GM21447 (cell line): ENCODE data around the gene CTCF.

Experiments
- ATAC-seq: cut with Tn5 transposase; IDR thresholded peaks from one replicate; pipeline ENCODE4 v1.9.1; 2021; ENCODE audit not compliant: unreplicated experiment

Gene CTCF

DNA sequence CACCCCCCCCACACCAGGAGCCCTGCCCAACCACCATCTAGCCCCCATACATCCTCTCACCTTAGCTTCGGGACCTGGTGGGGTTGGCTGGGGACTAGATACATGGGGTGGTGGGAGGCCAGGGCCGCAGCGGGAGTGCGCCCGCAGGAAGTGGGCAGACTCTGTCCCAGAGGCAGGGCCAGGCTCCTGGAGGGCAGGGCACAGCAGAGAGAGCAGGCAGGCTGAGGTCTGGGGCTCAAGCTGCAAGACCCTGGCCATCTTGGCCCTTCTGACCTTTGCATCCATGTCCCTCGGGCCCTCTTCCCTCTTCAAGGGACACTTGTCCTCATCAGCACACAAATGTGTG, 101.5 kb downstream of the CTCF start:
- no peak for ATAC-seq

DNA sequence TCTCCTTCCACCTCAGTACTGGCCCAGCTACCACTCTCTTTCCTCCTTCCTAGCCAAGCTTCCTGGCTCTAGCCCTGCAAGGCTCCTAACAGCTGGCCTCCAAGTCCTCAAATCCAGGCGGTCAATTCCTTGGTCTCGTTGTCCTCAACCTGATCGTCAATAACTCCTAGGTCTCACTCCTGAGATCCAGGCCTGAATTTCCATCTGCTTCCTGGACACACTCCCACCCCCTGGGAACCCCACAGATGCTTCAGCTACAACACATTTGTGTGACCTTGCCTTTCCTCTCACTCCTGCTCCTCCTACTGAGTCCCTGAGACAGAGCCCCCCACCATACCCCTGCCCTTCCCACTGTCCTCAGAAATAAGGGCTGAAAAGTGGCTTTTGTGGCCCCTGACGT, 101.9 kb downstream of the CTCF start:
- no peak for ATAC-seq

DNA sequence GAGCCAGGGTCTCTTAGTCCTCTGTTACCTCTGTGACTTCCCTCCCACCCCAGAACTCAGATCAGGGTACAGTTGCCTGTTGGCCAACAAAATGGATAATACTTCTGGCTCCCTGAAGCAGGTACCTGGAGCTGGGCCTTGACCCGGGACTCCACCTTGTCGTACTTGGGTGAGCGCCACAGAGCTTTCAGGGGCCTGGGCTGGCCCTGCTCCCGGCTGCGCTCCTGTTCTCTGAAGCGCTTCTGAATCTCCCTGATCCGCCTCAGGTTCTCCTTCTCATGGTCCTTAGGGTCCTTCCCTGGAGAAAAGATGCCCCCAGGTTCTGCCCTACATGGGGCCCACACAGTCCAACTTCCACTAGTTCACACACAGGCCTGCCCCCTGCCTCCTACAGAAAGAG, 102.5 kb downstream of the CTCF start:
- ATAC-seq = no peak

DNA sequence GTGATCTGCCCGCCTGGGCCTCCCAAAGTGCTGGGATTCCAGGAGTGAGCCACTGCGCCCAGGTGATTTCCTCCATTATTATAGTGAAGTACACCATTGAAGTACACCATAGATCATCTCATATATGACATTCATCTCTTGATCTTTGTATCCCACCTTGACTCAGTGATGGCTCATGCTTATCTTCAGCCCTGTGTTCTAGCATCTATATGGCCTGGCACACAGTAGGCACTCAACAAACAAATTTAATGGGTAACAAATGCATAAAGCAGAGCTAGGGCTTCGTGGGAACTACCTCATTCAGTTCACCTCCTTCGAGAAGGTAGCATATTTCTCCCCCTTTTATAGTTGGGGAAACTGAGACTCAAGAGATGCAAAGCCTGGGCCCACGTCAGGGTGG, 103.3 kb downstream of the CTCF start:
- no peak for ATAC-seq

DNA sequence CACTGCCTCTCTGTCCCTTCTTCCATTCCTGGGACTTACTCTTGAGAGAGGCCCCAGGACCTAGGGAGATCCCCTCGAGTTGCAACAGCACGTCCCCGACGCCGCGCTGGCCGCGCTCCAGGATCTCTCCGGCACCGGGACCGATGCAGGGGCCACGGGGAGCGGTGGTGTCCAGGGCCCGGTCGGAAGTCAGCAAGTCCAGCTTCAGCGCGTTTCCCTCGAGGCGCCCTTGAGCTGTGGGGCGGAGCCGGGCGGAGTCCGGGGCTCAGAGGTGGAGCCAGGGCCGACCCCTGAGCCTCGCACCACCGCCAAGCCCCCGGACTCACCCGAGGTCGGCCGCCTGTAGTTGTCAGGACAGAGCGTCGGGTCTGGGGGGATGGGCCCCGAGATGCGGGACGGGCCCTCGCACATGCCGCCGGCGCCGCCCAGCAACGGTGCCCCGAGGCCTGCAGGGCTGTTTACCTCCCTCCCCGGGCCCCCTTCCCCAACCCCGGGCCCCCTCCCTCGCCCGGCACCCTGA, 103.8 kb downstream of the CTCF start:
- no peak for ATAC-seq

DNA sequence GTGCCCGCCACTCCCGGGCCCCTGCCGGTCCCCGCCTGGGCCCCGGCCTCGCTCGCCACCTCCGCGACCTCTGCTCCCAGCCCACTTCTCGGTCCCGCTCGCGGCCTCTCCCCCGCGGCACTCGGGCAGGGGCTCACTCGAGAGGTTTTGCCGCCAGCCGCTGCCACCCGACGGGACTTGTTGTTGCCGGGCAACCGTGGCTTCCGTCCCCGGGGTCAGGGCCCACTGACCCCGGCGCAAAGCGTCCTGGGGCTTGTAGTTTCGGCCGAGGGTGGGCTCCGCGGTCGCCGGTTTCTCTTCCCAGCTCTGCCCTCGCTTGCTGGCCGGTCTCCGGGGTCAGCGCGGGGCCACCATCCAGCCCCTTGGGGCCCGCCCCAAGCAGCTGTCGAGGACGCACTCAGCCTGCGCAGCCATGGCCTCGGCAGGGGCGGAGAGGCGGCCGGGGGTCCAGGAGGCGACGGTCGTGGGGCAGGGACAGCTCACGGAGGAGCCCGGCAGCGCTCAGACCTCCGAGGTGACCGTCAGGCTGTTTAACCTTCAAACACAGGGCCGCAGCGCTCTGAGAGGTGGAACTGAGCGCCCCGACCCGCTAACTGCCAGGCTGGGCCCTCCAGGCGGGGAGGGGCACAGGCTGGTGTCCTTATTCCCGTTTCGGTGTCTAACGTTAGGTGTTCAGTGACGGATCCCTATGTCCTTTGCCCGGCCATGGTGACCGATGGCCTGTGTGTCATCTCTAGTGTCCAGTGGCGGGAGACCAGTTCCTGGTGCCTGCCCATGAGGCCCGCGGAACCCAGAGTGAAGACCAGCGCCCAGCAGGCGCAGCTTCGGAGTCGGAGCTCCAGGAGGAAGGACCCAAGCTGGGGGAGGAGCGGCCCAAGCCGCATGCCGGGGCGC, 104.5 kb downstream of the CTCF start, which contains the start of the genes C16orf86 and ENKD1:
Gene C16orf86, plus strand, starts transcription at position 256 of the 894 bp plus-strand sequence. Its CDS starts 157 bp downstream, at position 413.
Gene ENKD1, minus strand, starts transcription at position 192 of the 894 bp plus-strand sequence. CDS start 308 bp downstream, outside the sequence.
- no peak for ATAC-seq

DNA sequence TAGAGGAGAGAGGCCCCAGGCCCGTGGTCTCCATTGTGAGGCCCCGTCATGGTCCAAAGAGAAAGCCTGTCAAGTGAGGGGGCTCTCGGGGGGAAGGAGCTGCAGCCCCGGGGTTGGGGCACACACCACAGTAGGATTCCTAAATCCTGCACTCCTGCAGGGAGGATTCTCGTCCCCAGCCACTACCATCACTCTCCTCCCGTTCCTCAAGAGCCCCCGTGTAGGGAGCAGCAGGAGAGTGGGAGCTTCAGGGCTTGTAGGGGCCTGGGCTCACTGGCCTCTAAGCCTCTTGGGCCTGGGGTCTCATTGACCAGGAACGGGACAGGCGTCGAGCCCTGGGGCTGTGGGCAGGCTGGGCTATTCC, 105.1 kb downstream of the CTCF start:
- no peak for ATAC-seq

DNA sequence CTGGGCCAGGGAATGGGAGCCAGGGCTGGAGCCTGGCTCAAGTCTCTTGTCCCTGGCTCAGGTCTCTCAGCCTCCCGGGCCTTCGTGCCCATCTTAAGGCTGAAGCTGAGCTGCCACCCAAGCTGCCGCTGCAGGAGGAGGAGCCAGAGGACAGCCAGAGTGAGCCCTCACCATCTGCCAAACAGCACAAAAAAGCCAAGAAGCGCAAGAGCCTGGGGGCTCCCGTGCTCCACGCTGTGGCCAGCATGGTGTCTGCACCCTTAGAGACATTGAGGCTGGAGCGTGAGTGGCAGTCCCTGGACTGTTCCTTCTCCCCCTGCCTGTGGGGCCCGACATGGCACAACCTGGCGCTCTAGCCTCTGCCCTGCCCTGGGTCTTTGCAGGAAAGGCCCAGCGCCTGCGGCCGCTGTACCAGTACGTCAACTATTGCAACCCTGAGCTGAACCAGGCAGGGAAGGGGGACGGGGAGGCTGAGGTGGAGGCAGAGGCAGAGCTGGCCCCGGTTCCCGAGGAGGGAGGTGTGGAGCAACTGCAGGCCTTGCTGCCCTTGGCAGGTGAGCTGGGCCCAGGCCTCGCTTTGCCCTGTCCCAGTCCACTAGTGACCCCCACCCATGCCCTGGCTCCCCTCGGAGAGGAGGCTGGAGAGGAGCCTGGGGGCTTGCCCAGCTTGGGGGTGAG, 105.6 kb downstream of the CTCF start:
- peak; percentile 67 for ATAC-seq

DNA sequence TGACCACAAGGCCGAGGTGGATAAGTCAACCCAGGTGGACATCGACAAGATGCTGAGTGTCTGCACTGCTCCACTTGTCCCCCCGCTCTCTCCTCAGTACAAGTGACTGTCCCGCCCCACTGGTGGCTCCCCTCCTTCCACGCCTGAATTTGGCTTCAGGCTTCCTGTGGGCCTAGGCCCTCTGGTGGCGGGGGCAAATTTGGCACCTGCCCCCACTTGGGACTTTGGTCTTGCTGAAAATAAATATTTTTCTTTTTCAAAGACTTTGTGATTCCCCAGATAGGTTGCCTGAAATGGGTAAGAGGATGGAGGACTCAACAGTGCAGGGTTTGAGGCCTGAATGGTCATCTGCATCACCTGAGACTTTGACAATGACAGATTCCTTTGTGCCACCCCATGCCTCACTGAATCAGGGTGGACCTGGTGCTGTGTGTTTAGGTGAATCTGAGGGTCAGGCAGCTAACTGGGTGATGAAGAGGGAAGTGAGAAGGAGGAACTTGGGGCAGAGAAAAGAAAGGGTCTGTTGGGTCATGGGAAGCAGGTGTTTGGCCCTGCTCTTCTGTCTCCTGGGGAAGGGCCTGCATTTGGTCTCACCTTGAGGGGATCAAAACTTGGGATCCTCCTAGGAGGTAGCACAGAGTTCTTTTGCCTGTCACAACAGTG, 106.3 kb downstream of the CTCF start:
- no peak for ATAC-seq

DNA sequence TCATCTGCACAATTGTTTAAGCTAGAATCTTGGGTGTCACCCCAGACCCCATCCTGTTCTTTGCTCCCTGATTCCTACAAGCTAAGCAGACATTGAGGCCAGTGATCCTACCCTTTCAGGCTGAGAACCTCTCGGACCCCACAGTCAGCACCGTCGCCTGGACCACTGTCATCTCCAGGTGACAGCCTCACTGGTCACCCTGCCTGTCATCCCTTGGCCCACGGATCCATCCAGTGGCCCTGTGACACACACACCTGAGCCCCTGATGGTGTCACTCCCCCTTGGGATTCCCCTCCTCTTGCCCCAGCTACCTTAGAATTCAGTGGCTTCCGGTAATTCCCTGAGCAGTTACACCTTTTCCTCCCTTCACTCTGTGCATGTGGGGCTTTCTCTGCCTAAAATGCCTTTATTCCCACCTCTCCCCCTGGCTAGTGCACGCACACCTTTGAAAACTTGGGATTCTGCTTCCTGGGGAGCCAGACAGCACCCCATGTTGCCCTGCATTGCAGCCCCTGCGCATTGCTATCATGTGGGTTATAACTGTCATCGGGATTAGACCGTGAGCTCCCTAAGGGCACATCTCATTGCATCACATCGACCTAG, 107.3 kb downstream of the CTCF start:
- no peak for ATAC-seq

DNA sequence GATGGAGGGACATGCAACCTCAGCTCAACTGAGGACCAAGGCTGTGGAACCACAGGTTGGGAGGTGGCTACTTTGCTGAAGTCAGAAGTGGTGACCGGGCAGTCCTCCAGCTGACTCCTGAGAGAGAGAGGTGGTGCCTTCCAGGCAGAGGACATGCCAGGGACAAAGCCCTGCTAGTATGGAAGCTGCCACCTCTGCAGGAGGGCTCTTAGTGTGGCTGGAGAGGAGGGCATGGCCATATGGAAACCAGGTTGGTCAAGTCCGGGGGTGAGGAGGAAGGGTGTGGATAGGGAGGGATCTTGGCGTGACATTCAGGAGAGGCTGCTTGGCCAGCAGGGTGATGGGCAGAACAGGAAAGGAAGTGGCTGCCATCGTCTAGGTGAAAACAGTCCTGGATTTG, 110.0 kb downstream of the CTCF start:
- ATAC-seq = no peak

DNA sequence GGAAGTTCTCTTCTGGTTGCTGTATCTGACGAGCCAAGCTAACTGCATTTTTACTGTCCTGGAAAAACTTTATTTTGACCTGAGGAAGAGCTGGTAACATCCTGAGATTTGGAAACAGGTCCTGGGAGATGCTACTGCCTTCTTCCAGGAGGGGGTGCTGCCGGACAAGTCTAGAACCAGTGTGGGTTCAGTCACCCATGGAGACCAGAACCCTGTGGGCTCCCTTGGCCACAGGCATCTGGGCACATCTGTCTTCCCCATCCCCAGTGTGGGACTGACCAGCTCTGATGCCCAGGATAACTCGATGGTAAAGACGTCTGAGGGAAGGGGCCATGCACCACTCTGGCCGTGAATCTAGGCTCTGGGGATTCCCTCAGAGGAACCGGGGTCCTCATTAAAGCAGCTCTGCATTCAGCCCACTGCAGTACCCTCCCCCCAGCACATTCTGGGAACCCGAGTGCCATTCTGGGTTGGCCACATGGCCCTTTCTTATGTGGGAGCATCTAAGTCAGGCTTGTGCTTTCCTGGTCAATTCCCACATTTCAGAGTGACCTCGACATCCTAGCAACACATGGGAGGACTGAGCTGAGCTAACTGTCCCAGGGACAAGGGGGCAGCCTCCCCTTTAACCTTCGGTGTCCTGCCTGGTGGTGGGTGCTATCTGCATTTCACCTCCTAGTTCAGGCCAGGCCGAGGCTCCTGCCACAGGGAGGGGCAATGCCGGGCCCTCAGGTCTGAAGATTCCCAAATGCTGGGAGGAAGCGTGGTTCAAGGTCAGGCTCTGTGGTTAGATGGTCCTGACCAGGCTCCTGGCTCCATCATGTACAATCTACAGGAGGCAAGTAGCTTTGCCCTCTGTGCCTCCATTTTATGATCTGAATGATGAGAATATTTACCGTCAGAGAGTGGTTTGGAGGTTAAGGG, 110.7 kb downstream of the CTCF start:
- ATAC-seq = no peak

DNA sequence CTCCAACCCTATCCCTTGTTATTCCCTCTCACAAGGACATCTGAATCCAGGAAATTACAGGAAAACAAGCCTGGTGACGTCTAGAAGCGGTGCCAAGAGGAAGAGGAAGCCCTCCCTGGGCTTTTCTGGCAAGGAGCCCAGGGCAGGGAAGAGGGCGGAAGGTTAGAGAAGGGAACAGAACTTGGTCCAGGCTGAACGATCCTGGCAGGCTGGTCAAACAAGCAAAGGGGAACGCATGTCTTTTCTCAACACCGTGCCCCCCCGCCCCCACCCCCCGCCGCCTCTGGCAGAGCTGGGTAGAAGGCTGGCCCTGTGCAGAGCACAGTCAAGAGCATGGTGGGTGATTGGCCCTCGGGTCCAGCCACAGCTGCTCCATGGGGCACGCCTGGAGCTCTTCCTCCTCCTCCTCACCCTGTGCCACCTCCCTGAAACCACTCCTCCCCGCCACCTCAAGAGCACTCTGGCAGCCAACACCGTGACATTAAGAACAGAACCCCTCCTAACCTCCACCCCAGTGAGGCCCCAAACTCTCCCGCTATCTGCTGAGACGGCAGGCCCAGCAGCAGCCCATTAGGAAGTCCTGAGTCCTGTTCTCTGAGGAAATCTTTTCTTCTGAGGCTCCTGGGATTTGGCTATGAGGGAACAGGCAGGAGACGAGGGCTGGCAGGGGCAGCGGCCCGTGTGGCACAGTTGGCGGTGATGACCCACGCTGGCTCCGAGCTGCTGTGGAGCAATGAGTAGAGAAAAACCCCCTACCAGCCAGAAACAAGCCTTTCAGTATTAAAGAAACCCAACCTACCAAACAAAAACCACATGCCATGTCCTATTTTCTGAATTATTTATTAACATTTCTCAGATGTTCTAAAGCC, 111.6 kb downstream of the CTCF start:
- no peak for ATAC-seq

DNA sequence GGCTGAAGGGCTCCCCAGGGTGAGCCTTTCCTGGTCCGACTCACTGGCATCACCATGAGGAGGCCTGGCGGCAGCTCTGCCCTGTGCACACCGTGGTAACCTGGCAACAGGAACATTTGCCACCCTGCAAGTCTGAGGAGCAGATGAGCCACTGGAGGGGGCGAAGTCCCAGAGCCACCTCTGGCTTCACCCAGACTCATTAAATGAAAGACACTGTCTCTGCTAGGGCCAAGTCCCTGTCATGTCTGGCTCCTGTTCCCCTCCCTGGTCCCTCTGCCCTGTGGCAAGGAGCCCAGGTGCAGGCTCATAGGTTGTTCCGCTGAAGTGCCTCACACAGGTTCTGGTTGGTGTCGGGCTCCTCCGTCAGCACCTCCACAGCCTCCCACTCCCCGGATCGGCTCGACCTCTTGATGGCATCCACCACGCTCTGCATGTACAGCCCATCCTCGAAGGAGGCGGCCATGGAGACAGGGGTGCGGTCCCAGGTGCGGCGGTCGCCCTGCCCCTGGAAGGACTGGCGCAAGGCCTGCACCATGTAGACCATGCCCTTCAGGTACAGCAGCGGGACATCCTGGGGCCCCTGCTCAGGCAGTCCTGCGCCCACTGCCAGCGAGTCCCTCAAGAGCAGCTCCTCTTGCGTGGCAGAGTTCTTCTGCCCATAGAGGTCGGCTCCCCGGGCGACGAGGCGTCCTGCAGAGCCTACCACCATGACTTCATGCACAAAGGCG, 112.7 kb downstream of the CTCF start:
- no peak for ATAC-seq

DNA sequence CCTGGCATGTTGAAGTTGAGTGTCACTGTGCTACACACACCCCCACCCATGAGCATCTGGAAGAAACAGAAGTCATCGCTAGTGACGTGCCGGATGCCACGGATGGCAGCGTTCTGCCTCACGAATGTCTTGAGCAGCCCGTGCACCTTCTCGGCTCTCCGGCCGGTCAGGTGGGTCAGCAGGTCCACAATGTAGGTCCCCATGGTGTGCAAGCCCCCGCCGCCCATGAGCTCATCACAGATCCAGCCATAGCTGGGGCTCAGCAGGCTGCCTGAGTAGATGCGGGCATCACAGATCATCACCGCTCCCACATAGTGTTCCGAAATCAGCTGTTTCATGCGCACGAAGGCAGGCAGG, 113.2 kb downstream of the CTCF start:
- ATAC-seq = no peak

DNA sequence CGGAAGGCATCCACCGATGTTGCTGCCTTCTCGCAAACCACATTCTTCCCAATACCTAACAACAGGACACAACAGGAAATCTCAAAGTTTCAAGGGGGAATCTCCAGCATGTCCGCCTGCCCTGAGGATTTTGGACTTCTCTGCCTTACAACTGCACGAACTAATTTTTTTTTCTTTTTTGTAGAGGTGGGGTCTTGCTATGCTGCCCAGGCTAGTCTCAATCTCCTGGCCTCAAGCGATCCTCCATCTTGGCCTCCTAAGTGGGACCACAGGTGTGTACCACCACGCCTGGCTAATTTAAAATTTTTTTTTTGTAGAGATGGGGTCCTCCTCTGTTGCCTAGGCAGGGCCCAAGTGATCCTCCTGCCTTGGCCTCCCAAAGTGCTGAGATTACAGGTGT, 113.7 kb downstream of the CTCF start:
- ATAC-seq = no peak

DNA sequence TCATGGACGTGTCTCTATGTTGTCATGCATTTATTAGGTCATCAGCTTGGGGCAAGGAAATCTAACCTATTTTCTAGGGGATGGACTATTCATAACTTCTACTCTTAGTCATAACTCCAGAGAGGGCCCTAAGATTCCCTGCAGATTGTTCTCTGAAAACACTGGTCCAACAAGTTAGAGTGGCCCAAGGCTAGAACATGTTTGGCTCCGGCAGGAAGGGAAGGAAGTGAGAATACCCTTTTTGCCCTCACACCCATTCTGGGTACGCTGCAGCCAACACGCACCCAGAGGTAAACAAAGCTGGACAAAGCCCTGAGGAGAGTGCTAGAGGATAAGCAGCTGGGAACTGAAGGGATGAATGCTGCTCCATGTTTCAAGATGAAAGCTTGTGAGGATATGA, 114.2 kb downstream of the CTCF start:
- no peak for ATAC-seq

DNA sequence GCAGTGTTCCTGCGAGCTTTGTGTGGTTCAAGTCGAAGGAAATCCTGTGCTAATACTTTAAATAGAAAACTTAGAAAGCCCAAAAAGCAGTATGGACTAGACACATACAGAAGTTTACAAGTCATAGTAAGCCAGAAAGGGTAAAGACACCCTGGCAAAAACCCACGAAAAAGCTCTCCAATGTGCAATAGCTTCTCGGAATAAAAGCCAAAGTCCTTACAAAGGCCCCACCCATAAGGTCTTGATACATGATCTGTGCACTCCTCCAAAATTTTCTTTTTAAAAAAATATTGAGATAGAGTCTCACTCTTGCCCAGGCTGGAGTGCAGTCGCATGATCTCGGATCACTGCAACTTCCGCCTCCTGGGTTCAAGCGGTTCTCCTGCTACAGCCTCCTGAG, 114.6 kb downstream of the CTCF start:
- no peak for ATAC-seq

DNA sequence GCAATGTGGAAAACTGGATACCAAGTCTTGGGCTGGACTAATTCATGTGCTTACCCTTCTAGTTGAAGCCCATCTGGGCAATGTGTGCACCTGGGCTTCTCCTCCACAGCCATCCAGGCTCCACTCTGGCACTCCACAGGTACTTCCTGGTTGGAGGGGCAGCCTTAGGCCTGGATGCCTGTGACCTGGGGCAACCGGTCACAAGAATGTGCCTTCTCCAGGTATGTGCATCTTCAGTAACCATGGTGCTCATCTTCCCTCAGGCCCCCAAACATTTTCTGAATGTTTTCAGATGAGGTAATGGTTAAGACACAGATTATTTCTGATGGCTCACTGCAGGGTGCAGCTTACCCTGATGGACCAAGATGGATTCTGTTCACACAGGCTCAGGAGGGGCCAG, 115.4 kb downstream of the CTCF start:
- no peak for ATAC-seq
